Liver (tissue), 3 donors: Measurements from ENCODE around the gene COG2.

ENCODE experiments used
- GABPA ChIP-seq, 2 donors: IDR thresholded peaks in 1 of 2; conservative IDR thresholded peaks in 1 of 2; 2 replicates each; pipeline ENCODE4 v1.6.1; 2016; ENCODE audit warnings: antibody characterized with exemption in 2 of 2, mild to moderate bottlenecking in 1 of 2, moderate library complexity in 1 of 2
- RAD21 ChIP-seq, 2 donors: IDR thresholded peaks; 2 replicates each; pipeline ENCODE4 v1.6.1; 2016; ENCODE audit warnings: antibody characterized with exemption in 2 of 2, mild to moderate bottlenecking in 2 of 2
- TF ChIP-seq, protein P1 (sequence below): fragments of 150-350 bp; IDR thresholded peaks from 2 replicates; pipeline ENCODE4 v1.5.1; 2017; ENCODE audit warnings: improper control_type of control experiment, low read depth, low read length; ENCODE audit not compliant: missing input control
- donor health status: healthy.
- donor health status: healthy.

DNA sequence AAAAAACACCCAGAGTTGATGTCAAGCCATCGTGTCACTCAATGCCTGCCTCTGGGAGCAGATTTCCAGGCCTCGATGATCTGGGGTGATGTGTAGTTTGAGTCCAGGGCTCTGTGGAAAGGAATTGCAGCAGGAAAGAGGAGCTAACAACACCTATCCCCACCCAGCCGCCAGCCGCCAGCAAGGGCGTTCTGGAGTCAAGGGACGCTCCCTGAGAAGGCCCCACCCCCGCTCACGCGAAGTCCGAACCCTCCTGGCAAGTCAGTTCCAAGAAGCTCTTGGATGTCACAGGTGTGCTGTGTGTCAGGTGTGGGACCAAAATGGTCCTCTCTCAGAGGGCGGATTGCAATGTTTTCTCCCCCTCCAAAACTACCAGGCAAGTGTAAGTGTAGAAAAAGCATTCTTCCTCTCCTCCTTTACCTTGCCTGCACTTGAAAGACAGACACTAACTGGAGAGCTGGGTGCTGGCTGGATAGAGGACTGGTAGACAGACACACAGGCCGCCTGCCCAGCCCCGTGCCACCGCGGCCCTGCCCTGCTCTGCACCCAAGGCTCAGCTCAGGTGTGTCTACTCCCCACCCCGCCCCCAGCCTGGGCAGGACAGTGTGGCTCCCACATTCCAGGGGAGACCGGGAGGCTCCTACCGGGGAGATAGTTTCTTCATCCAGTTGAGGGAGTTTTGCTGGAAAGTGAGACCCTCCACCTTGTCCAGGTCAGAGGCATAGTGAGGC, 63.2 kb downstream of the COG2 start:
- TF ChIP-seq GABPA (IDR thresholded peaks at IDR 0.05 in 1 of 2, conservative IDR thresholded peaks at IDR 0.05 in 1 of 2) (no peak), RAD21 (IDR thresholded peaks at IDR 0.05) (no peak)
- TF ChIP-seq, protein P1, sequence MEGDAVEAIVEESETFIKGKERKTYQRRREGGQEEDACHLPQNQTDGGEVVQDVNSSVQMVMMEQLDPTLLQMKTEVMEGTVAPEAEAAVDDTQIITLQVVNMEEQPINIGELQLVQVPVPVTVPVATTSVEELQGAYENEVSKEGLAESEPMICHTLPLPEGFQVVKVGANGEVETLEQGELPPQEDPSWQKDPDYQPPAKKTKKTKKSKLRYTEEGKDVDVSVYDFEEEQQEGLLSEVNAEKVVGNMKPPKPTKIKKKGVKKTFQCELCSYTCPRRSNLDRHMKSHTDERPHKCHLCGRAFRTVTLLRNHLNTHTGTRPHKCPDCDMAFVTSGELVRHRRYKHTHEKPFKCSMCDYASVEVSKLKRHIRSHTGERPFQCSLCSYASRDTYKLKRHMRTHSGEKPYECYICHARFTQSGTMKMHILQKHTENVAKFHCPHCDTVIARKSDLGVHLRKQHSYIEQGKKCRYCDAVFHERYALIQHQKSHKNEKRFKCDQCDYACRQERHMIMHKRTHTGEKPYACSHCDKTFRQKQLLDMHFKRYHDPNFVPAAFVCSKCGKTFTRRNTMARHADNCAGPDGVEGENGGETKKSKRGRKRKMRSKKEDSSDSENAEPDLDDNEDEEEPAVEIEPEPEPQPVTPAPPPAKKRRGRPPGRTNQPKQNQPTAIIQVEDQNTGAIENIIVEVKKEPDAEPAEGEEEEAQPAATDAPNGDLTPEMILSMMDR, result no peak
